M059J (cell line): ENCODE data around the gene CACFD1. TPM values are rescaled to one million over a fixed set of nuclear protein-coding genes. Genes with fewer than 3 reads are reported as not detected.

Experiments used
- DNase-seq: peaks from one replicate; pipeline ENCODE4 v3.0.0-alpha.2; 2012; ENCODE audit warnings: low read depth
- total RNA-seq: library from RNA; depleted of rRNA; stranded (reverse); fragments of >200 nt; shearing (Covaris generic); gene quantifications from 2 replicates; pipeline ENCODE4 v1.2.3, GENCODE V29; 2014; rRNA removed

Gene CACFD1
- total RNA-seq, 1 experiment from 2014 or later = 6.6 TPM

DNA sequence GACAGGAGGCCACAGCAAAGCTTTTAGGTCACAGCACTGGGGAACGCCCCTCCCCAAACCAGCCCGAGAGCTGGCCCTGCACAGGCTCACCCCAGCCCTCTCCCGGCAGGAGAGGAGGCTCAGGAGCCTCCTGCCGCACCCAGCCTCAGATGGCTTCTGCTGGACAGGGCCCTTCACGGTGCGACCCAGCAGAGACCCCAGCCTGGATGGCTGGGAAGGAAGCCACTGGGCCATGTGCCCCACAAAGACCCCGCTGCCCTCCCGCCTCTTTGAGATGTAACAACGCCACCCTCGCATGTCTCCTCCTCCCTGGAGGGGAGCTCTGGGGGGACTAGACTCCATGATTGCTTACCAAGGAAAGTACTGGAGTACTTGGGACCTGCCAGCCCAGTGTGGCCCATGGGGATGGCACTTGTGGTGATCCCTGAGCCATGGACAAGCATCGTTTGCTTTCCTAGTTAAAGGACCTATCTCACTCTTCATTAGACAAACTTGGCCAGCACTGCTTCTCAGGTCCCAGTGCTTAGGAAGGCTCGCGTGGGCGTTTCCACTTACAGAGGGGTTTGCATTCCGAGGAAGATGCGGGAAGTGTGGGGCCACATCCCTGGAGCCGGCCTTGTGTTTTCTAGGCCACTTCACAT lies 56.0 kb downstream of the CACFD1 start:
- no peak for DNase-seq

DNA sequence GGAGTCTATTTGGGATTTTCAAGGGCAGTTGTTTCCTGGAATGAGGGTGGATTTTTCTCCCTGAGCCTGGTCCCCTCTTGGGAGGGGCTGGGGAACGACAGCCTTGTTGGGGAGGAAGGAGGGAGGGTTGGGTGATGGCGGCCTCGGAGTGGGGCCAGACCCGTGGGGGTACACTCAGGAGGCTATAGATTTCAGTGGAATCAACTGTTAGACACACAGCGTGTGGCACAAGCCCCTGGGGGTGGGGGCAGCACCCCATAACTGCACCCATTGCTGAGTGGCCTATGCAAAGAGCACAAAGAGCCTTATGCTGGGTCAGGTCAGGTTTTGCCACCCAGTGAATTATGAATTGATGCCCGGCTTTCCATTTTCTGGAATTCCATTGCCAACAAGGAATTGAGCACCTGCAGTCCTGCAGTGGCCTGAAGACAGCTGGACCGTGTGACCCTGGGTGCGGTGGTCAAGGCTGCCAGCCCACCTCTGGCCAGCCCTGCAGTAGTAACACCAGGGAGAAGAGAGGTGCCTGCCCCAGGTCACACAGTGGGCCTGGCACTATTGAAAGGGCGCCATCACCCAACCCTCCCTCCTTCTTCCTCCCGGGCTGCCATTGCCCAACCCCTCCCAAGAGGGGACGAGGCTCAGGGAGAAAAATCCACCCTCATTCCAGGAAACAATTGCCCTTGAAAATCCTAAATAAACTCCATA lies 56.6 kb downstream of the CACFD1 start:
- DNase-seq = no peak

DNA sequence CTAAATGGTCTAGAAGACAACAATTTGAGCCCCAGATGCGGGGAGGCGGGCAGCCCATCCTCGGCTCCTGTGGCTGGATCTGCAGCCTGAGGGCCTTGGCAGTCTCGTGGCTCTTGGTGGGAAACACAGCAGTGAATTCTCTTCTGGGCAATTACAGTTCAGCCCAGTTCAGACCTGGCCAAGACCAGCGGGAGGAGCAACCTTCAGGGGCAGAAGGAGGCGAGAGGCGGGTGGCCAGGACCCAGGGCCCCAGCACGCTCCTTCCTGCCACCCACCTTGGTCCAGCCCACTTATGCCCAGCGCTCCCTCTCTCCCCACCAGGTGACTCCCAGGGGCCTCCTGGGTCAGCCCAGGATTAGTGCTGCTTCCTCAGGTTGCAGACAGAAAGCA lies 57.2 kb downstream of the CACFD1 start:
- no peak for DNase-seq

DNA sequence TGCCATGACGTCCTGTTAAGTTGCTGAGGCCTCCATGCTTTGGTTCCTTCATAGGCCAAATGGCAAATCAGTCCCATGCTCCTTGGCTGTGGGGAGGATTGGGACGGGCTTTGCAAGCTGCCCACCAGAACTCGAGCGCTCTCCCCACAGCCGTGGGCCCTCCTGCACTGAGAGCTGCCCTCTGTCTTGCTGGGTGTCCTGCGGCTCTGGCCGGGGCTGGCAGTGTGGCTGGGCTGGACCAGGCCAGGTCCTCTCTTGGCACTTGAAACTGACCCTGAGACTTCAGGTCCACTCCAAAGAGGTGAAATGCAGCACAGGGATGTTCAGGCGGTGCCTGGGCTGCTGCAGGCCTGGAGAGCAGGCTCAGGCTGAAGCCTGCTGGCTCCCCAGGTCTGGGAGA lies 57.9 kb downstream of the CACFD1 start:
- no peak for DNase-seq

DNA sequence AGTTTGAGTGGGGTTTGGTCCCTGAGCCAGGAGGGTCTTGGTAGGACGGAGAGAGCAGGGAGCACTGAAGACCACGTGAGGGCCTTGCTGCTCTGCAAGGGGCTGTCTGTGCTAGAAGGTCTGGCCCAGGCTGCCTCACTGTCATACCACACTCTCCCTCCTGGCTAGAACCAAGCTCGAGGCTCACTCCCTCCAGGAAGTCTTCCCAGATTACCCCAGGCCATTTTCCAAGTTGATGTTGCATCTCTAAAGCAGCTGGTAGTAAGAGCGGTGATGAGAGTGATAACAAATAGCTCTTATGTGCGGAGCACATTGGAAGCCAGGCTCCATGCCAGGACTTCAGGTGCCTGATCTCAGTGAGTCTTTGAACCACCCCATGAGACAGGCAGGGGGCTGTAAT lies 58.4 kb downstream of the CACFD1 start:
- DNase-seq = no peak

DNA sequence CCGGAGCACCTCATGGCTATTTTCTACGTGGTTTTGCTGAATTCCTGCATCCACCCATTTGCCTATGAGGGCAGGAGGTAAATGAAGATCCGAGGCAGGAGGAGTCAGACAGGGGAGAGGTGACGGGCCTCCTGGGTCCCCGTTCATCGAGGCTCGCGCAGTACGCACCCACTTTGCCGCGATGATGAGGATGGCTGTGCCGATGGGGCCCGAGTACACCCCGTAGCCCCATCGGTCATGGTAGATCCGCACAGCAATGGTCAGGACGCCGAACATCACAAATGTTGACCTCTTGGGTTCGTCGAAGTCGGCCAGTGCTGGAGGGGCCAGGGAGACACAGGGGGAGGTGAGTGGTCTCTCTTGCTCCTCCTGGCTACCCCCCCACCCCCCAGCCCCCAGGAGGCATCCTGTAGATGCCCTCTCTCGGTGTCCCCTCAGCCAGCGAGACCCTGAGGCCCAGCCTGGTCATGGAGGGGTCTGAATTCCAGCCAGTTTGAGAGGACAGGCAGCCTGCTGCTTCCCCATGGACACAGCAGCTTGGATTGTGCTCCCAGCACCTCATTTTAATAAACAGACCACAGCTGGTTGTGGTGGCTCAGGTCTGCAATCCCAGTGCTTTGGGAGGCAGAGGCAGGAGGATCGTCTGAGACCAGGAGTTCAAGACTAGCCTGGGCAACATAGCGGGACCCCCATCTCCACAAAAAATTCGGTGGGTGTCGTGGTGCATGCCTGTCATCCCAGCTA lies 59.1 kb downstream of the CACFD1 start:
- DNase-seq = no peak

DNA sequence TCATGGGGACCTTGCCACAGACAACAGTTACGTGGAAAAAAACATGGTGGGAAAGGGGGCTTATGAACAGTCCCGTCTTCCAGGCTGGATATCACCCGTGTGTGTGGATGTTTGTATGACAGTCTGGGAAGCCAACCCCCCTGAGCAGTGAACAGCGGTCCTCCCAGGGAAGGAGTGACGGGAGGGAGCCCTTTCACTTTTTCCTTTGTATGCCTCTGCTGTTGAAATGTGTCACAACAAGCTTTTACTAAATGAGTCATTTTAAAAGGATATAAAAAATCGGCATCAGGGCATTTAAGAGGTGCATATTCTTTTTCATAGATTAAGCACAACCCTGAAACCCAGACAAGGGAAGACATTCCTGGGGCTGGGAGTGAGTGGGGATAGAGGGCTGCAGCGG lies 59.9 kb downstream of the CACFD1 start:
- DNase-seq = peak; percentile 57

DNA sequence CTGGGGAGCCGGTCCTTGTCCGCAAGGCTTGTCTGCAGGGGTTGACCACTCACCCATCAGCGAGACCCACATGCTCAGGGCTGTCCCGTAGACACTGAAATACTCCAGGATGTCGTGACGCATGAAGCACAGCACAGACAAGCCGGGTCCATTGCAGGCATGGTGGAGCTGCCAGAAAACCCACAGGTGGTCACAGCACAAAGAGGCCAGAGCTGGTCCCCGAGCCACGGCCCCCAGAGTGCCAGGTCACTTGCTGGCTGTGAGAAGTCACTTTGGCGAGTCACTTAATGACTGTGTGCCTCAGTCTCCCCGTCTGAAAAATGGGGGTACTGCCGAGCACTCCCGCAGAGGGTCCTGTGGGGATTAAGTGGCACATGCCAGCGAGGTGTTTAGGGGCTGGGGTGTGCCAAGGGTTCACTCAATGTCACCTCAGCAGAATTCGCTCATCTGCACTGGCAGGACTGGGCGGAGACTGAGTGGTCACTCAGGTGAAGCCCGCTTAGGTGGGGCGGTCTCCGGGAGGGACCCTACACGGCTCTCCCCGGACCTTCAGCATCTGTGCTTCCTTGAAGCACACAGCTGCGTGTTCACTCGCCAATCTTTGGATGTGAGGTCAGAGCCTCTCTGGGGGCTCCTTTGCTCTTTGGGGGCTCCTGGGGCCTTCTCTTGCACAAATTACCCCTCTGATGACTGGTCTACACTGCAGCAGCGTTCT lies 60.5 kb downstream of the CACFD1 start:
- no peak for DNase-seq

Other genes starting within 250 kb of the CACFD1 start
- gene ABO, start 184.8 kb upstream of the CACFD1 start, total RNA-seq = not detected in 2 replicates
- 4.2 and 12.8 TPM in 2 replicates for gene SURF6, start 123.8 kb upstream of the CACFD1 start, total RNA-seq
- gene MED22, start 111.8 kb upstream of the CACFD1 start, total RNA-seq = 27.8 and 38.9 TPM in 2 replicates
- 1,496 and 1,702 TPM in 2 replicates for gene RPL7A, start 111.8 kb upstream of the CACFD1 start, total RNA-seq
- 26.1 and 29.3 TPM in 2 replicates for gene SURF1, start 103.5 kb upstream of the CACFD1 start, total RNA-seq
- 19.8 and 23.5 TPM in 2 replicates for gene SURF2, start 103.4 kb upstream of the CACFD1 start, total RNA-seq
- 407 and 555 TPM in 2 replicates for gene SURF4, start 83.9 kb upstream of the CACFD1 start, total RNA-seq
- not detected in 2 replicates for gene STKLD1, start 83.6 kb upstream of the CACFD1 start, total RNA-seq
- gene REXO4, start 42.0 kb upstream of the CACFD1 start, total RNA-seq = 17.2 and 21.2 TPM in 2 replicates
- 0.20 TPM in 1 of 2 replicates, not detected in the other for gene ADAMTS13, start 37.6 kb upstream of the CACFD1 start, total RNA-seq
- 12.2 and 14.6 TPM in 2 replicates for gene SLC2A6, start 19.1 kb downstream of the CACFD1 start, total RNA-seq
- gene MYMK, start 65.0 kb downstream of the CACFD1 start, total RNA-seq = not detected in 2 replicates
- gene ADAMTSL2, start 74.7 kb downstream of the CACFD1 start, total RNA-seq = 0.07 and 0.10 TPM in 2 replicates
- not detected in 2 replicates for gene FAM163B, start 149.4 kb downstream of the CACFD1 start, total RNA-seq
- not detected in 2 replicates for gene DBH, start 176.4 kb downstream of the CACFD1 start, total RNA-seq